Glutamatergic neuron (in vitro differentiated cells): ENCODE data around the gene NAPG. TPM values are rescaled to one million over a fixed set of nuclear protein-coding genes. Genes with fewer than 3 reads are reported as not detected.
"Not testable (repeated sequence)": the region's sequence is repeated elsewhere in the genome, so short reads cannot be mapped to it uniquely, and the experiment has no call there.

Experiments
- DNase-seq: peaks from one replicate; pipeline ENCODE4 v3.0.0; 2022
- H3K27ac Mint-ChIP-seq: one replicate; pipeline ENCODE4 v1.8.0; 2020; ENCODE audit warnings: mild to moderate bottlenecking, mixed read lengths, inconsistent platforms; ENCODE audit not compliant: unreplicated experiment
- H3K27me3 Mint-ChIP-seq: one replicate; pipeline ENCODE4 v1.8.0; 2020; ENCODE audit warnings: mild to moderate bottlenecking, moderate library complexity, mixed read lengths, inconsistent platforms; ENCODE audit not compliant: unreplicated experiment
- H3K36me3 Mint-ChIP-seq: one replicate; pipeline ENCODE4 v1.8.0; 2020; ENCODE audit warnings: mild to moderate bottlenecking, mixed read lengths, inconsistent platforms; ENCODE audit not compliant: unreplicated experiment
- H3K4me1 Mint-ChIP-seq: one replicate; pipeline ENCODE4 v1.8.0; 2020; ENCODE audit warnings: mild to moderate bottlenecking, low read depth, mixed read lengths, inconsistent platforms; ENCODE audit not compliant: unreplicated experiment
- H3K4me3 Mint-ChIP-seq: one replicate; pipeline ENCODE4 v1.8.0; 2020; ENCODE audit warnings: mild to moderate bottlenecking, mixed read lengths, inconsistent platforms; ENCODE audit not compliant: unreplicated experiment
- H3K9me3 Mint-ChIP-seq: one replicate; pipeline ENCODE4 v1.8.0; 2020; ENCODE audit warnings: mild to moderate bottlenecking, moderate library complexity, mixed read lengths, inconsistent platforms; ENCODE audit not compliant: unreplicated experiment
- CTCF ChIP-seq: fragments of 200-600 bp; sonication (generic); IDR thresholded peaks from one replicate; pipeline ENCODE4 v1.5.0; 2021; ENCODE audit not compliant: partially characterized antibody, unreplicated experiment
- total RNA-seq: library from RNA; stranded (reverse); fragmentation: NEBNext Ultra II Directional; extraction: Animal tissue kit (Norgen Biotek cat#: 25700); gene quantifications from one replicate; pipeline ENCODE4 v1.2.1, GENCODE V29; 2021; ENCODE audit not compliant: unreplicated experiment

NAPG gene
- total RNA-seq, 1 donor from 2014 or later, result 69.7 TPM

- Mint-ChIP-seq H3K4me3 (peak overlapping the region; percentile 70), H3K4me1 (peaks cover 26% of the 10 kb centered on the region), H3K36me3 (no peaks in the 10 kb centered on the region), H3K27me3 (peaks cover 3% of the 10 kb centered on the region), H3K9me3 (peaks cover 3% of the 10 kb centered on the region), H3K27ac (peak overlapping the region; percentile 91)
- DNase-seq, result no peak
- no peak for TF ChIP-seq CTCF
Measured at GRCh38 chr18:10530852-10531251, 5.0 kb downstream of the NAPG start.

GRCh38 chr18:10533111-10533510 is 7.3 kb downstream of the NAPG start:
- H3K4me3 Mint-ChIP-seq, result no peak overlapping the region
- H3K27ac Mint-ChIP-seq, result no peak overlapping the region
- H3K9me3 Mint-ChIP-seq, result peaks cover 1% of the 10 kb centered on the region

GRCh38 chr18:10536280-10536679 is 10.5 kb downstream of the NAPG start:
- Mint-ChIP-seq H3K36me3 (no peaks in the 10 kb centered on the region), H3K9me3 (peaks cover 1% of the 10 kb centered on the region), H3K4me3 (no peak overlapping the region), H3K27me3 (no peaks in the 10 kb centered on the region), H3K27ac (no peak overlapping the region), H3K4me1 (peaks cover 1% of the 10 kb centered on the region)
- TF ChIP-seq CTCF, result no peak
- no peak for DNase-seq

More at GRCh38 chr18:10533111-10533510, 7.3 kb downstream of the NAPG start:
- no peak for DNase-seq
- H3K4me1 Mint-ChIP-seq, result peaks cover 21% of the 10 kb centered on the region
- TF ChIP-seq CTCF, result no peak
- peaks cover 2% of the 10 kb centered on the region for H3K27me3 Mint-ChIP-seq
- H3K36me3 Mint-ChIP-seq, result no peaks in the 10 kb centered on the region

- Mint-ChIP-seq H3K27me3 (no peaks in the 10 kb centered on the region), H3K4me1 (peaks cover 1% of the 10 kb centered on the region), H3K36me3 (no peaks in the 10 kb centered on the region)
Measured at GRCh38 chr18:10537765-10538164, 11.9 kb downstream of the NAPG start.

GRCh38 chr18:10539124-10539523 is 13.3 kb downstream of the NAPG start:
- DNase-seq, H3K4me3 Mint-ChIP-seq, H3K27me3 Mint-ChIP-seq, H3K9me3 Mint-ChIP-seq, H3K27ac Mint-ChIP-seq, H3K36me3 Mint-ChIP-seq, H3K4me1 Mint-ChIP-seq: not testable (repeated sequence)

More at GRCh38 chr18:10537765-10538164, 11.9 kb downstream of the NAPG start:
- no peak for TF ChIP-seq CTCF
- H3K27ac Mint-ChIP-seq, result no peak overlapping the region
- no peak for DNase-seq
- H3K9me3 Mint-ChIP-seq, result peaks cover 1% of the 10 kb centered on the region
- no peak overlapping the region for H3K4me3 Mint-ChIP-seq
